Right atrium auricular region (tissue), 2 donors: ENCODE results near the gene GAL3ST2. TPM values are rescaled to one million over a fixed set of nuclear protein-coding genes. Genes with fewer than 3 reads are reported as not detected.

Experiments used
- DNase-seq: peaks from one replicate; pipeline ENCODE4 v3.0.0-alpha.2; 2019; ENCODE audit warnings: low spot score
- H3K27ac ChIP-seq, 2 donors: fragments of 200-600 bp; sonication (generic); 1 replicate in 1 of 2; 2 replicates in 1 of 2; pipeline ENCODE4 v1.5.1; 2016 to 2019
- H3K27me3 ChIP-seq, 2 donors: fragments of 200-600 bp; sonication (generic); one replicate each; pipeline versions ENCODE4 v1.5.1 to v1.6.0; 2017 to 2019
- H3K36me3 ChIP-seq: fragments of 200-600 bp; sonication (generic); one replicate; pipeline ENCODE4 v1.5.1; 2016
- H3K4me1 ChIP-seq, 2 donors: fragments of 200-600 bp; sonication (generic); one replicate each; pipeline versions ENCODE4 v1.5.1 to v1.6.0; 2017 to 2019
- H3K4me3 ChIP-seq, 2 donors: fragments of 200-600 bp; sonication (generic); 1 replicate in 1 of 2; 2 replicates in 1 of 2; pipeline ENCODE4 v1.5.1; 2017 to 2019; ENCODE audit warnings: mild to moderate bottlenecking in 1 of 2, moderate library complexity in 1 of 2
- H3K9me3 ChIP-seq, 2 donors: fragments of 200-600 bp; sonication (generic); one replicate each; pipeline ENCODE4 v1.5.1; 2019
- CTCF ChIP-seq, 2 donors: fragments of 200-600 bp; sonication (generic); IDR thresholded peaks; one replicate each; pipeline ENCODE4 v1.5.1; 2019; ENCODE audit warnings: antibody characterized with exemption in 2 of 2
- total RNA-seq, 2 donors: library from RNA; depleted of rRNA; stranded (reverse); fragments of >200 nt; gene quantifications; one replicate each; pipeline ENCODE4 v1.1.0, GENCODE V29; 2016

Gene GAL3ST2
- total RNA-seq, 2 donors from 2014 or later, result 0.56 to 1.1 TPM

- peaks cover 0 to 18% of the 10 kb centered on the region in 2 donors for H3K4me1 ChIP-seq
- no peak for DNase-seq
- H3K9me3 ChIP-seq, result no peaks in the 10 kb centered on the region
- no peaks in the 10 kb centered on the region for H3K36me3 ChIP-seq
- TF ChIP-seq CTCF (IDR thresholded peaks at IDR 0.05), result no peak
- H3K4me3 ChIP-seq, result no peak overlapping the region
- H3K27ac ChIP-seq, result peak overlapping the region in 1 of 2 donors; percentile 73
- H3K27me3 ChIP-seq, result no peaks in the 10 kb centered on the region
These were observed 65.4 kb downstream of the GAL3ST2 start for GRCh38 chr2:241842067-241842415.

- H3K9me3 ChIP-seq, result no peaks in the 10 kb centered on the region
- peaks cover 0 to 18% of the 10 kb centered on the region in 2 donors for H3K4me1 ChIP-seq
- DNase-seq, result peak; percentile 84
- H3K27ac ChIP-seq, result peak overlapping the region; percentile 32 to 72
- no peak for TF ChIP-seq CTCF (IDR thresholded peaks at IDR 0.05)
- H3K4me3 ChIP-seq, result no peak overlapping the region
- H3K27me3 ChIP-seq, result no peaks in the 10 kb centered on the region
- no peaks in the 10 kb centered on the region for H3K36me3 ChIP-seq
These were observed 66.1 kb downstream of the GAL3ST2 start for GRCh38 chr2:241842620-241843211.

GRCh38 chr2:241843321-241844065 lies 66.9 kb downstream of the GAL3ST2 start:
- H3K4me1 ChIP-seq, result peaks cover 0 to 18% of the 10 kb centered on the region in 2 donors
- no peaks in the 10 kb centered on the region for H3K9me3 ChIP-seq
- H3K27ac ChIP-seq, result peak overlapping the region; percentile 32 to 72
- no peak for TF ChIP-seq CTCF (IDR thresholded peaks at IDR 0.05)
- peak overlapping the region in 1 of 2 donors; percentile 40 for H3K4me3 ChIP-seq
- H3K27me3 ChIP-seq, result no peaks in the 10 kb centered on the region
- no peaks in the 10 kb centered on the region for H3K36me3 ChIP-seq
- no peak for DNase-seq

GRCh38 chr2:241844066-241844728 lies 67.6 kb downstream of the GAL3ST2 start:
- H3K9me3 ChIP-seq, result no peaks in the 10 kb centered on the region
- peak overlapping the region; percentile 32 to 72 for H3K27ac ChIP-seq
- no peak for DNase-seq
- peaks cover 0 to 18% of the 10 kb centered on the region in 2 donors for H3K4me1 ChIP-seq
- TF ChIP-seq CTCF (IDR thresholded peaks at IDR 0.05), result peak in 1 of 2 donors; percentile 45
- H3K36me3 ChIP-seq, result no peaks in the 10 kb centered on the region
- no peaks in the 10 kb centered on the region for H3K27me3 ChIP-seq
- peak overlapping the region; percentile 16 to 40 for H3K4me3 ChIP-seq

GRCh38 chr2:241844831-241845578 lies 68.4 kb downstream of the GAL3ST2 start:
- H3K27me3 ChIP-seq, result no peaks in the 10 kb centered on the region
- peak overlapping the region in 1 of 2 donors; percentile 32 for H3K27ac ChIP-seq
- TF ChIP-seq CTCF (IDR thresholded peaks at IDR 0.05), result no peak
- no peaks in the 10 kb centered on the region for H3K9me3 ChIP-seq
- H3K36me3 ChIP-seq, result no peaks in the 10 kb centered on the region
- peak overlapping the region in 1 of 2 donors; percentile 40 for H3K4me3 ChIP-seq
- H3K4me1 ChIP-seq, result peaks cover 0 to 18% of the 10 kb centered on the region in 2 donors
- DNase-seq, result no peak
